Measurements from ENCODE around the gene TEDC2. TPM values are rescaled to one million over a fixed set of nuclear protein-coding genes. Genes with fewer than 3 reads are reported as not detected.
"Not testable (repeated sequence)": the region's sequence is repeated elsewhere in the genome, so short reads cannot be mapped to it uniquely, and the experiment has no call there.

The TEDC2 gene
- 3.7 and 3.8 TPM in 2 replicates for total RNA-seq

DNA sequence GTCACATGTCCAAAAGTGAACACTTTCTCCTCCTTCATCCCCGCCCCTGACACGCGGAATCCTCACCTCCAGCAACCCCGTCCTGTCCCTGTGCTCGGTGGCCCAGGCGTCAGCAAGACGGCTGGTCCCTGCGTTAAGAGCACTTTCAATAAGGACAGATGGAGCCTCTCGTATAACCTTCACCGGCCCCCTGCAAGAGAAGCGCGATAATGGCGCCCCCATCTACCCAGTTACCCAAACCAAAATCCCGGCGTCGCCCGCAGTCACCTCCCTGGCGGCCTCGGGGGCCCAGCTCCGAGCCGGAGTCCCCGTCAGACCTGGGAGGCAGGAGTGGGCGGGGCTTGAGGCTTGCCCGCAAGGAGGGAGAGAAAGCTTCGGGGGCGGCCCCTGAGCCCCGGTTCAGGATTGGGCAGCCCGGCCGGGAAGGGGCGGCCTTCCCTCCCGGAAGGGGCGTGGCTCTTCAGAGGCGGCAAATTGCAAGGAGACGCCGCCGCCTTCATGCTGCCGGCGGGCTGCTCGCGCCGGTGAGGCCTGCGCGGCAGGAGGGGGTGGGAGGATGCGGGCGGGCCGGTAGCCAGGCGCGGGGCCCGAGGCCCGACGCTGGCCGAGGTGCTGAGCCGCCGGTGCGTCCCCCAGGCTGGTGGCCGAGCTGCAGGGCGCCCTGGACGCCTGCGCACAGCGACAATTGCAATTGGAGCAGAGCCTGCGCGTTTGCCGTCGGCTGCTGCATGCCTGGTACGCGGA lies at the start of gene TEDC2:
Gene TEDC2 (plus strand): TSS at position 463 of the 744 bp plus-strand sequence. CDS start 36 bp downstream, at position 499.
- peak; percentile 57 to 93 for DNase-seq (ENCODE audit: low read depth in 2 of 2)

DNA sequence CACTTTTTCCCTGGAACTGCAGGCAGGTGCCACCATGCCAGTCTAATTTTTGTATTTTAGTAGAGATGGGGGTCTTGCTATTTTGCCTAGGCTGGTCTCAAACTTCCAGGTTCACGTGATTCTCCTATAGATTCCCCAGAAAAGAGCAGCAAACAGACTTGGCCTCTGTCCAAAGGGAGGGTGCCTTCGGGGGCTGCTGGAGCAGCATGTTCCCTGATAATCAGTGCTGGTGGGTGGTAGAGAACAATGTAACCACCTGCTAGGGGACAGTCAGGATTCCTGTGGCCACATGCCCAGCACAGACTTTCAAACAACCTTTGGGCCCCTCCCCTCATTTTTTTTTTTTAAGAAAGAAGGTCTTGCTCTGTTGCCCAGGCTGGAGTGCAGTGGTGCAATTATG lies 44.8 kb upstream of the TEDC2 start:
- DNase-seq (ENCODE audit: low read depth in 2 of 2) = no peak

DNA sequence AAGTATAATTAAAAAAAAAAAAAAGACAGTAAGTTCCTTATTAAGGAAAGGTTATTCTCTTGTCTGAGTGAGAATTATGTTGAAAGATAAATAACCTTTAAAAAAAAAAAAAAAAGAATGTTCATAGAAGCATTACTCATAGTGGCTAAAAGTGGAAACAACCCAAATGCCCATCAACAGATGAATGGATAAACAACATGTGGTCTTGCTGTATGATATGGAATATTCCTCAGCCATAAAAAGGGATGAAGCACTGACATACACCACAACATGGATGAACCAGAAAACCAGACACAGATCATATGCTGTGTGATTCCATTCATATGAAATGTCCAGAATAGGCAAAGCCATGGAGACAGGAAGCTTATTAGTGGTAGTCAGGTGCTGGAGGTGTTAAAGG lies 39.9 kb upstream of the TEDC2 start:
- DNase-seq (ENCODE audit: low read depth in 2 of 2) = no peak

DNA sequence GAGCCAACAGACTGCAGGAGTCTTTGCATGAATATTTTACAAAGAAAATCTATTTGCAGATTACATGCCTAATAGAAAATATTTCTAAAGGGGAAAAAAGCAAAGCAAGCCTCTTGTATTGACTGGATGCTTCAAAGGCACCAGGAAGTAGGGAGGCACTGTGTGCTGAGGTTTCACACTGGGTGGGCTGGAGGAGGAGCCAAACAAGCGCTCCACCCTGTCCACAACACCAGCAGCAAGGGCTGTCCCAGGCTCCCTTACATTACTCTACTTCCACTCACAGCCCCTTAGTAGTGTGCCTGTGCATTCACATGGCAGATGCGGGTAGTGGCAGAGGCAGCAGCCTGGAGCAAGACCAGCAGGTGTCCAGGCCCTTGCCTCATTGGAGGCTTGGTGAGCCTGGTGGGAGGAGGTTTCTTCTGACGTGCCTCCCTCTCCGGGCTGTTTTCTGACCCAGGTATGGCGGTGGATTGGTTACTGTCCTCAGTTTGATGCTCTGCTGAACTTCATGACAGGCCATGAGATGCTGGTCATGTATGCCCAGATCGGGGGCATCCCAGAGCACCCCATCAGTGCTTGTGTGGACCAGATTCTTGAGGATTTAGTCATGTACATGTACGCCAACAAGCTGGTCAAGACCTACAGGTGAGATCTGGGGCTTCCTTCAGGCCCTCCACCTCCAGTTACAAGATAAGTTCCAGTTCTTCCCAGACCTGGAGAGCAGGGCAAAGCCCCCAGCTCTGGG lies 37.6 kb upstream of the TEDC2 start:
- no peak for DNase-seq (ENCODE audit: low read depth in 2 of 2)

DNA sequence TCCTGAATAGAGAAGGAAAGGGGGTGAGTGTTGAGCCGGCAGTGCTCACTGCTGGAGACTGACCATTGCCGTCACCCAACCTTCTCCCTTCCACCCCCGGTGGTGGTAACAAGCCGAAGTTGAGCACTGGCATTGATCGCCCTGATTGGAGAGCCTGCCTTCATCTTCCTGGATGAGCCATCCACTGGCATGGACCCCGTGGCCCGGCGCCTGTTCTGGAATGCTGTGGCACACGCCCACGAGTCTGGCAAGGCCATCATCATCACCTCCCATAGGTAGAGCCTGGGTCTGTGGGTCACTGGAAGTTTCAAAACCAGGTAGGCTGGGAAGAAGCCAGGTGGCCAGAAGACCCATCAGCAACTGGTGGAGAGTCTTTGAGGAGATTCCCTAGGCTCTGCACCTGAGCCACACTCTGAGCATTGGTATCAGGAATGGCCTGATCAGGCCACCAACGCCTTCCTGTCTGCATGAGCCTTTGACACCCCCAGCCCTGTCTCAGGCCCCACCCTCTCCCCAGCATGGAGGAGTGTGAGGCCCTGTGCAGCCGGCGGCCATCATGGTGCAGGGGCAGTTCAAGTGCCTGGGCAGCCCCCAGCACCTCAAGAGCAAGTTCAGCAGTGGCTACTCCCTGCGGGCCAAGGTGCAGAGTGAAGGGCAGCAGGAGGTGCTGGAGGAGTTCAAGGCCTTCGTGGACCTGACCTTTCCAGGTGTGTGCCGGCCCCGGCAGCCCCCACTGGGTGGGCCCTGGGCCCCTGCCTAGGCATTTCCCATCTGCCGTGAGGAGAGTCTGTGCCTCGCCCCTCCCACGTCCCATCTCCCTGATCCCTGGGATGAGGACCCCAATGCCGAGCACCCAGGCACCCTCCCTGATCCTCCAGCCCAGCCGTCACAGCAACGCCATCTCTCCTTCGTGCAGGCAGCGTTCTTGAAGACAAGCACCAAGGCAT lies 35.6 kb upstream of the TEDC2 start:
- DNase-seq (ENCODE audit: low read depth in 2 of 2) = no peak

DNA sequence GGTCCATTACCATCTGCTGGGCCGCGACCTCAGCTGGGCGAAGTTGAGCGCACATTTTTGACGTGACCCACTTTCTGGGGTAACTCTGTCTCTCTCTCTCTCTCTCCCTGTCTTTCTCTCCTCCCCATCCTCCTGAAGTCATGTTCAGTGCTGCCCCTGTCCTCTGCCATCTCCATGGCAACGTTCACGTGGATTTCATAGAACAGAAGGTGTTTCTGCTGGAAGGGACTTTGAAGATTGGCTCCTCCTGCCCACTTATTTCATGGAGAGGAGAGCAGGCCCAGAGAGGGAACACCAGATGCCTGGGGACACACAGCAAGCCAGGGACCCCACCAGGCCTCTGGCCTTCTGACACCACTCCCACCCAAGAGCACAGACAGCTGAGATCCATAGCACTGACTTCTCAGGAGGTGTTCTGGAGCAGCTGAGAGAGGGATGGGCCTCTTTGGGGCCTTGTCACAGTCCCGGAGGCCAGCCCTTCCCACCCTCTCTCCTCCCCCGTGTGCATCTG lies 34.8 kb upstream of the TEDC2 start:
- no peak for DNase-seq (ENCODE audit: low read depth in 2 of 2)

DNA sequence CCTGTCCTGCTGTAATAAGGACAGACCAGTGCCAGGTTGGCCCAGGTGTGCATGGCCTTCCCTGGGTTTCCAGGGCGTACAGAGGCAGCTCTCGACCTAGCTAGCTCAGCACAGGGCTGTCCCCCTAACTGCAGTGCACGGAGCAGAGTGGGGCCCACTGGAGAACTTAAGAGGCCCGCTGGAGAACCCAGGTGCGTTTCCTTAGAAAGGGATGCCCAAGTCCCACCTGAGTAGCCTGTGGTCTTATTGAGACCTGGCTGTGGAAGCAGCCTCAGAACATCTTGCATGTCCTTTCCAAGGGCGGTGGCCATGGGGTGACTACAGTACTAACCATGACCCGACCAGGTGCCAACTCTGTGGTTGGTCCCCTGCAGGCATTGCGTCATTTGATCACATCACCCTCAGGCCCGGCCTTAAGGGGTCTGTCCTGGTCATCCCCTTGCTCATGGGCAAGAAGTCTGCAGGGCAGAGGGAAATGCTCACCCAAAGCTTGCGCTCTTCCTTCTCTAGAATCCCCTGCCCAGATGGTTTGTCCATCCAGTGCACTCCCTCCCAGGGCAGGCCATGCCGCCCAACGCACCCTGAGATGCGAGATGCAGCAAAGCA lies 34.0 kb upstream of the TEDC2 start:
- no peak for DNase-seq (ENCODE audit: low read depth in 2 of 2)

- no peak for DNase-seq (ENCODE audit: low read depth in 2 of 2)
Observed at GRCh38 chr16:2426941-2427361, 33.0 kb upstream of the TEDC2 start.

- DNase-seq (ENCODE audit: low read depth in 2 of 2) = no peak
Observed at GRCh38 chr16:2427526-2427925, 32.4 kb upstream of the TEDC2 start.

DNA sequence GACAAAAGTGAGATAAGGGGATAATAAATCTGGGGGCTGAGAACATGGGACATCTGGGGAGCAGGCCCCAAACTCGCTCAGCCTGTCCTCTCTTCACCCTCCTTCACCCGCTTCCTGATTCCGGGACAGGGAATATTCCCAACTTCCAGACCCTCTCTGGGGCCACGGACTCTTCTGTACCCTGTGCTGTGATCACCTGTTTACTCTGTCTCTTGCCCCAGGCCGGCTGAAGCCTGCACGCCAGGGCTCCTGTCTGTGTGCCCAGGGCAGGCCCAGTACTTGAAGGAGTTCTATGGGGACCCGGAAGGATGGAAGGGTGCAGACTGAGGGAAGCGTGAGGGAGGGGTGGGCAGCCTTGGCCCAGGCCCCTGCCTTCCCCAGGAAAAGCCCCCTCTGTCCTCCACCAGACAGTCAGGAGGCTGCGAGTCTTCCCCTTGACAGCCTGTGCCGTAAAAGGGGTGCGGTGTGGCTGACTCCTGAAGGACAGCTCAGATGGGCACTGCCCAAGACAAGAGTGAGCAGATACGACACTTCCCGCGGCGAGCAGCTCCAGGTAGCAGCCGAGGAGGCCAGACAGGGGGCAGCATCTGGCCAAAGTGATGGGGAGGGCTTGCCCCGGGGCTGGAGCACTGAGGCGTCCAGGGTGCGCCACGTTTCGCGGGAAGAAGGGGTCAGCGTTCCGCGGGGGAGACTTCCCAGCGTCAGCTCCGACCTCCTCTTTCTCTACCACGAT lies 31.7 kb upstream of the TEDC2 start:
- DNase-seq (ENCODE audit: low read depth in 2 of 2) = peak in 1 of 2 donors; percentile 31

DNA sequence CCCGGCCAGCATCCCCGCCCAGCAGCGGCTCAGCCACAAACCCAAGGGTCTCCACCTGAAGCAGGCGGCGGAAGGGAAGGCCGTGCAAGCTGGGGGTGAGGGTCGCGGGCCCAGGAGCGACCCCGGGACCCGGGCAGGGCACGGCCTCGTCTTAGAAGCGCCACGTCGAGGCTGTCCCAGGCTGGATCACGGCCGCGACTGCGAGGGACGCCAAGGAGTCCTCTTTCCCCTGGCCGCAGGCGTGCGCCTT lies 31.2 kb upstream of the TEDC2 start:
- no peak for DNase-seq (ENCODE audit: low read depth in 2 of 2)

DNA sequence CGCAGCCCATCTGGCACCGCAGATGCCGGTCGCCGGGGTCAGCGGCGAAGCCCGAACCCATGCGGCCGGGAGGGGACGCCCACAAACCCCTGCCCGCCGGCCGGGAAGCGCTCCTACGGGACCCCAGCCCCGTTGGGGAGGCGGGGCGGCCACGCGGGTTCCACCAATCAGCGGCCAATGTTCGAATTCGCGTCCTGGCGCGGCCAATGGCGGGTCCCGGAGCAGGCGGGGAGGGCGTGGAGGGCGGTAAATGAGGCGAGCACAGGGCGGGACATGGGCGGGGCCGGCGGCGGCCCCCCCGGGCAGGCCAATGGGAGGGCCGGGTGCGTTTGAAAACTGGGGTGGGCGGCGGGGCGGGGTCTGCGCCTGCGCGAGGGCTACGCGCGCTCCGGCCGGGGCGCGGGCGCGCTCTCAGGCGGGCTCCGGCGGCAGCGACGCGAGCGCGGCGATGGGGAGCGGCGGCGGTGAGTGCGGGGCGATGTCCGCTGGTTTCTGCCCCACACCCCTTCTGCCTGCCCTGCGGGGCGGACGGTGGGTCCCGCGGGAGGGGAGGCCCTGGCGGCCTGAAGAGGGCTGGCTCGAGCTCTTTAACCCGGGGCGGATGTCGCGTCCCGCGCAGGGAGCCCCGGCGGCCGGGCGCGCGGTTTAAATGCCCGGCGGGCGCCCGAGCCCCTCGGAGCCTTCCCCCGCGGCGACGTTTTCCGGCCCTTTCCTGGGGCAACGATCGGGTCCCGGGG lies 30.7 kb upstream of the TEDC2 start, which contains the start of gene CCNF:
Gene CCNF (plus strand): TSS at position 414 of the 737 bp plus-strand sequence. CDS start 35 bp downstream, at position 449.
- peak; percentile 82 to 96 for DNase-seq (ENCODE audit: low read depth in 2 of 2)

GRCh38 chr16:2429771-2430663 lies 29.9 kb upstream of the TEDC2 start:
- DNase-seq (ENCODE audit: low read depth in 2 of 2) = peak in 1 of 2 donors; percentile 44

- no peak for DNase-seq (ENCODE audit: low read depth in 2 of 2)
Observed at GRCh38 chr16:2432286-2432685, 27.6 kb upstream of the TEDC2 start.

- DNase-seq (ENCODE audit: low read depth in 2 of 2) = peak; percentile 12 to 33
Observed at GRCh38 chr16:2432801-2433505, 27.0 kb upstream of the TEDC2 start.

DNA sequence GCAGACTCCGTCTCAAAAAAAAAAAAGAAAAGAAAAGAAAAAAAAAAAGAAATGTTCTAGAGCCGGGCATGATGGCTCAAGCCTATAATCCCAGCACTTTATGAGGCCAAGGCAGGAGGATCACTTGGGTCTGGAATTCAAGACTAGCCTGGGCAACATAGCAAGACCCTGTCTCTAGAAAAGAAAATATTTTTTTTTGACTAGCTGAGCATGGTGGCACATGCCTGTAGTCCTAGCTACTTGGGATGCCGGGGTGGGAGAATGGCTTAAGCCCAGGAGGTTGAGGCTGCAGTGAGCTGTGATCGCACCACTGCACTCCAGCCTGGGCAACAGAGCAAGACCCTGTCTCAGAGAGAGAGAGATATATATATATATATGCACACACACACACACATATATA lies 24.7 kb upstream of the TEDC2 start:
- DNase-seq (ENCODE audit: low read depth in 2 of 2) = not testable (repeated sequence)

GRCh38 chr16:2436110-2436509 lies 23.8 kb upstream of the TEDC2 start:
- no peak for DNase-seq (ENCODE audit: low read depth in 2 of 2)
